OCI-LY7 (cell line): ENCODE data around the gene OR6T1. TPM values are rescaled to one million over a fixed set of nuclear protein-coding genes. Genes with fewer than 3 reads are reported as not detected.

Experiments used
- BruUV-seq: library from RNA; stranded (reverse); fragments of 400-500 nt; replicated peaks from 2 replicates; lab custom pipeline; 2021; lab: Mats Ljungman, UMichigan
- CTCF ChIA-PET: fragments of 300-600 bp; sonication (Branson Sonifier 250); formaldehyde crosslinking; loops from one replicate; lab custom pipeline; 2022; ENCODE audit warnings: antibody characterized with exemption; ENCODE audit not compliant: unreplicated experiment; lab: Charles Lee
- POLR2A ChIA-PET: fragments of 300-600 bp; sonication (Branson Sonifier 250); formaldehyde crosslinking; loops from one replicate; lab custom pipeline; 2022; ENCODE audit warnings: antibody characterized with exemption; lab: Charles Lee
- DNase-seq: peaks from one replicate; pipeline ENCODE4 v3.0.0-alpha.2; 2015; ENCODE audit warnings: low spot score
- H2AFZ ChIP-seq: fragments of 200-600 bp; sonication (generic), shearing (Covaris generic); 2 replicates; pipeline ENCODE4 v1.6.1; 2014; ENCODE audit warnings: mild to moderate bottlenecking, antibody characterized with exemption, low read length, moderate library complexity
- H3K27ac ChIP-seq: fragments of 200-600 bp; sonication (generic); 2 replicates; pipeline ENCODE4 v1.5.1; 2014; ENCODE audit warnings: mixed run types, low read depth, mild to moderate bottlenecking, moderate library complexity, low read length, inconsistent platforms; ENCODE audit not compliant: poor library complexity, severe bottlenecking
- H3K36me3 ChIP-seq: fragments of 200-600 bp; sonication (generic); 2 replicates; pipeline ENCODE4 v1.6.1; 2014; ENCODE audit warnings: mild to moderate bottlenecking, antibody characterized with exemption, low read length, moderate library complexity, mixed read lengths; ENCODE audit not compliant: insufficient read depth
- H3K4me1 ChIP-seq: fragments of 200-600 bp; sonication (generic); 2 replicates; pipeline ENCODE4 v1.5.1; 2014; ENCODE audit warnings: mild to moderate bottlenecking, low read length; ENCODE audit not compliant: insufficient read depth, poor library complexity, severe bottlenecking
- H3K4me2 ChIP-seq: fragments of 200-600 bp; sonication (generic); 2 replicates; pipeline ENCODE4 v1.6.1; 2014; ENCODE audit warnings: mild to moderate bottlenecking, low read length
- H3K4me3 ChIP-seq: fragments of 200-600 bp; sonication (generic); 2 replicates; pipeline ENCODE4 v1.5.1; 2014; ENCODE audit warnings: mild to moderate bottlenecking, low read depth, low read length; ENCODE audit not compliant: poor library complexity, severe bottlenecking
- H3K79me2 ChIP-seq: fragments of 200-600 bp; sonication (generic); 2 replicates; pipeline ENCODE4 v1.6.1; 2016; ENCODE audit warnings: low read depth, mild to moderate bottlenecking, low read length, moderate library complexity, mixed read lengths; ENCODE audit not compliant: insufficient read depth
- H3K9me2 ChIP-seq: fragments of 200-600 bp; sonication (generic); 2 replicates; pipeline ENCODE4 v1.6.1; 2016; ENCODE audit warnings: mild to moderate bottlenecking, low read length, mixed read lengths; ENCODE audit not compliant: insufficient read depth
- H3K9me3 ChIP-seq: fragments of 200-600 bp; sonication (generic); 2 replicates; pipeline ENCODE4 v1.6.1; 2014; ENCODE audit warnings: mild to moderate bottlenecking, mixed run types, low read length, mixed read lengths
- H4K20me1 ChIP-seq: fragments of 200-600 bp; sonication (generic); 2 replicates; pipeline ENCODE4 v1.6.1; 2014; ENCODE audit warnings: mild to moderate bottlenecking, antibody characterized with exemption, low read length, moderate library complexity, mixed read lengths; ENCODE audit not compliant: insufficient read depth
- EZH2phosphoT487 ChIP-seq: fragments of 200-600 bp; sonication (generic); IDR thresholded peaks from 2 replicates; pipeline ENCODE4 v1.6.1; 2018; ENCODE audit warnings: low read depth, borderline replicate concordance, mild to moderate bottlenecking, mixed run types, antibody characterized with exemption, low read length, moderate library complexity, mixed read lengths
- intact Hi-C: fragments of 100-400 bp; cut with micrococcal nuclease; formaldehyde crosslinking; loops from one replicate; pipeline ENCODE4 v1.10.0; 2022; ENCODE audit not compliant: unreplicated experiment
- total RNA-seq, 2 experiments: library from RNA; depleted of rRNA in 1 of 2; stranded (reverse); fragments of >200 nt in 1 of 2; shearing (Covaris generic) in 1 of 2; gene quantifications; 2 replicates each; pipeline ENCODE4 v1.2.3, GENCODE V29; 2014 to 2022
- TF ChIP-seq, protein P1 (sequence below): fragments of 200-600 bp; sonication (generic); conservative IDR thresholded peaks from 2 replicates; pipeline ENCODE4 v1.5.1; 2014; ENCODE audit warnings: mild to moderate bottlenecking, antibody characterized with exemption, low read length, moderate library complexity, mixed read lengths

Gene OR6T1
- total RNA-seq, 2 experiments from 2014 or later = not detected

- no peak for DNase-seq
- intact Hi-C loops = no loop called here
- H3K36me3 ChIP-seq = no peaks in the 10 kb centered on the region
- H3K4me2 ChIP-seq = no peak overlapping the region
- no peaks in the 10 kb centered on the region for H3K9me3 ChIP-seq
- BruUV-seq = no TSS peak
- no peak overlapping the region for H2AFZ ChIP-seq
- H4K20me1 ChIP-seq = no peaks in the 10 kb centered on the region
- no peaks in the 10 kb centered on the region for H3K4me1 ChIP-seq
- no peaks in the 10 kb centered on the region for H3K9me2 ChIP-seq
- ChIA-PET CTCF (no interaction called here), POLR2A (no interaction called here)
- no peaks in the 10 kb centered on the region for H3K79me2 ChIP-seq
- no peak overlapping the region for H3K4me3 ChIP-seq
- TF ChIP-seq, protein P1, sequence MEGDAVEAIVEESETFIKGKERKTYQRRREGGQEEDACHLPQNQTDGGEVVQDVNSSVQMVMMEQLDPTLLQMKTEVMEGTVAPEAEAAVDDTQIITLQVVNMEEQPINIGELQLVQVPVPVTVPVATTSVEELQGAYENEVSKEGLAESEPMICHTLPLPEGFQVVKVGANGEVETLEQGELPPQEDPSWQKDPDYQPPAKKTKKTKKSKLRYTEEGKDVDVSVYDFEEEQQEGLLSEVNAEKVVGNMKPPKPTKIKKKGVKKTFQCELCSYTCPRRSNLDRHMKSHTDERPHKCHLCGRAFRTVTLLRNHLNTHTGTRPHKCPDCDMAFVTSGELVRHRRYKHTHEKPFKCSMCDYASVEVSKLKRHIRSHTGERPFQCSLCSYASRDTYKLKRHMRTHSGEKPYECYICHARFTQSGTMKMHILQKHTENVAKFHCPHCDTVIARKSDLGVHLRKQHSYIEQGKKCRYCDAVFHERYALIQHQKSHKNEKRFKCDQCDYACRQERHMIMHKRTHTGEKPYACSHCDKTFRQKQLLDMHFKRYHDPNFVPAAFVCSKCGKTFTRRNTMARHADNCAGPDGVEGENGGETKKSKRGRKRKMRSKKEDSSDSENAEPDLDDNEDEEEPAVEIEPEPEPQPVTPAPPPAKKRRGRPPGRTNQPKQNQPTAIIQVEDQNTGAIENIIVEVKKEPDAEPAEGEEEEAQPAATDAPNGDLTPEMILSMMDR = no peak
- TF ChIP-seq EZH2phosphoT487 = no peak
- no peak overlapping the region for H3K27ac ChIP-seq
Observed at GRCh38 chr11:123924027-123924426, 19.6 kb downstream of the OR6T1 start.

- H3K36me3 ChIP-seq = no peaks in the 10 kb centered on the region
- POLR2A ChIA-PET = no interaction called here
- no peak overlapping the region for H3K27ac ChIP-seq
- no peaks in the 10 kb centered on the region for H4K20me1 ChIP-seq
- TF ChIP-seq EZH2phosphoT487 = no peak
- TF ChIP-seq, protein P1 = no peak
- H3K79me2 ChIP-seq = no peaks in the 10 kb centered on the region
- no peaks in the 10 kb centered on the region for H3K4me1 ChIP-seq
- DNase-seq = no peak
- CTCF ChIA-PET = no interaction called here
- H3K4me3 ChIP-seq = no peak overlapping the region
- H3K4me2 ChIP-seq = no peak overlapping the region
- no peaks in the 10 kb centered on the region for H3K9me2 ChIP-seq
- H3K9me3 ChIP-seq = no peaks in the 10 kb centered on the region
- BruUV-seq = no TSS peak
- no peak overlapping the region for H2AFZ ChIP-seq
- intact Hi-C loops = no loop called here
Observed at GRCh38 chr11:123920943-123921342, 22.7 kb downstream of the OR6T1 start.

DNA sequence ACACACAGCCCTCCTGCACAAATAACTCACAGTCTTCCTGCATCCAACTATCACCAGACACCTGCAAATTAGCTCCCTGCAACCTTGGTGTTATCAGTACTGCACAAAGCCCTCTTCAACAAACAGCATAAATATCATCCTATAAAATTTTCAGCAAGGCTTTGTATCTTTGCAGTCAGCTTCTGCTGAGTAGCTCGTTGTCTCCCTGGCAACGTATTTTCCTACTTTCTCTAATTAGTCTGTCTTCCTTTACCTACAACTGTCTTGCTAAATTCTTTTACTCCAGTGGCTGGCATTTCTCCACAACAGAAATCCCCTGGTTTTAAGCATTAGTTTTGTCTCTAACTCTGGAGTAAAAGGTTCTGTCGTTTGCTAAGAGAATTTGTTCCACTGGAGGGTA is 37.8 kb downstream of the OR6T1 start:
- Histone ChIP-seq H3K9me3 (no peaks in the 10 kb centered on the region), H3K27ac (no peak overlapping the region), H3K36me3 (no peaks in the 10 kb centered on the region), H3K79me2 (no peaks in the 10 kb centered on the region), H3K9me2 (no peaks in the 10 kb centered on the region), H4K20me1 (no peaks in the 10 kb centered on the region), H2AFZ (no peak overlapping the region), H3K4me2 (no peak overlapping the region), H3K4me1 (no peaks in the 10 kb centered on the region), H3K4me3 (no peak overlapping the region)
- intact Hi-C loops = no loop called here
- no TSS peak for BruUV-seq
- DNase-seq = no peak
- no peak for TF ChIP-seq EZH2phosphoT487
- TF ChIP-seq, protein P1 = no peak
- ChIA-PET CTCF (no interaction called here), POLR2A (no interaction called here)
